Suprapubic skin (tissue), 4 donors: ENCODE measurements around the gene RGMB. TPM values are rescaled to one million over a fixed set of nuclear protein-coding genes. Genes with fewer than 3 reads are reported as not detected.
A peak's percentile ranks its signal among the peaks of the same experiment; 100 is the strongest.
"Not testable (repeated sequence)": the region's sequence is repeated elsewhere in the genome, so short reads cannot be mapped to it uniquely, and the experiment has no call there.

ENCODE experiments used
- DNase-seq, 2 donors: peaks; one replicate each; pipeline ENCODE4 v3.0.0-alpha.2; 2019; ENCODE audit warnings: low spot score in 2 of 2
- H3K27ac ChIP-seq: fragments of 200-600 bp; sonication (generic); one replicate; pipeline ENCODE4 v1.5.1; 2019
- H3K27me3 ChIP-seq: fragments of 200-600 bp; sonication (generic); one replicate; pipeline ENCODE4 v1.5.1; 2019
- H3K36me3 ChIP-seq: fragments of 200-600 bp; sonication (generic); one replicate; pipeline ENCODE4 v1.5.1; 2019
- H3K4me1 ChIP-seq: fragments of 200-600 bp; sonication (generic); one replicate; pipeline ENCODE4 v1.5.1; 2019
- H3K4me3 ChIP-seq: fragments of 200-600 bp; sonication (generic); one replicate; pipeline ENCODE4 v1.5.1; 2019; ENCODE audit warnings: mild to moderate bottlenecking
- H3K9me3 ChIP-seq: fragments of 200-600 bp; sonication (generic); one replicate; pipeline ENCODE4 v1.5.1; 2019
- CTCF ChIP-seq, 2 donors: fragments of 200-600 bp in 1 of 2; fragments of 450-650 bp in 1 of 2; sonication (generic) in 1 of 2; IDR thresholded peaks; one replicate each; pipeline ENCODE4 v1.5.1; 2016 to 2019; ENCODE audit warnings: antibody characterized with exemption in 2 of 2, mild to moderate bottlenecking in 1 of 2, moderate library complexity in 1 of 2
- EP300 ChIP-seq: sonication (generic); formaldehyde crosslinking; IDR thresholded peaks from one replicate; pipeline ENCODE4 v1.6.1; 2017; ENCODE audit warnings: antibody characterized with exemption
- POLR2A ChIP-seq, 2 donors: fragments of 450-650 bp; IDR thresholded peaks; one replicate each; pipeline ENCODE4 v1.6.1; 2017; ENCODE audit warnings: antibody characterized with exemption in 2 of 2, mild to moderate bottlenecking in 2 of 2, moderate library complexity in 2 of 2
- POLR2AphosphoS5 ChIP-seq, 3 donors: sonication (generic); formaldehyde crosslinking; IDR thresholded peaks; one replicate each; pipeline ENCODE4 v1.6.1; 2017; ENCODE audit warnings: antibody characterized with exemption in 3 of 3
- WGBS: methylation state at CpG from one replicate; pipeline ENCODE4 v1.1.5; 2018; 5-methylcytosine and 5-hydroxymethylcytosine counted together
- total RNA-seq, 4 donors: library from RNA; depleted of rRNA; stranded (reverse); fragments of >200 nt; gene quantifications; one replicate each; pipeline ENCODE4 v1.1.0, GENCODE V29; 2016

Gene RGMB
- total RNA-seq, 4 donors from 2014 or later: 47.7 to 73.2 (median 70.8) TPM

- DNase-seq: no peak
- Histone ChIP-seq H3K27ac (no peak overlapping the region), H3K36me3 (no peaks in the 10 kb centered on the region), H3K27me3 (no peaks in the 10 kb centered on the region), H3K4me3 (no peak overlapping the region), H3K9me3 (no peaks in the 10 kb centered on the region), H3K4me1 (no peaks in the 10 kb centered on the region)
- WGBS: 90% methylated on average over 4 of the region's 4 CpGs
- no peak for TF ChIP-seq POLR2AphosphoS5 (IDR thresholded peaks at IDR 0.05)
- no peak for TF ChIP-seq POLR2A (IDR thresholded peaks at IDR 0.05)
- peak in 1 of 2 donors; percentile 18 for TF ChIP-seq CTCF (IDR thresholded peaks at IDR 0.05)
Observed at GRCh38 chr5:98750693-98751092, 22.8 kb upstream of the RGMB start.

- not testable (repeated sequence) for DNase-seq, H3K4me1 ChIP-seq, H3K27ac ChIP-seq, H3K9me3 ChIP-seq, H3K4me3 ChIP-seq, H3K36me3 ChIP-seq, H3K27me3 ChIP-seq
- 94% methylated on average over 7 of the region's 7 CpGs for WGBS
Observed at GRCh38 chr5:98752331-98752730, 21.1 kb upstream of the RGMB start.

GRCh38 chr5:98752801-98753200 is 20.7 kb upstream of the RGMB start:
- 82% methylated on average over 1 of the region's 1 CpG for WGBS
- H3K9me3 ChIP-seq, H3K4me3 ChIP-seq, DNase-seq, H3K27me3 ChIP-seq, H3K4me1 ChIP-seq, H3K27ac ChIP-seq, H3K36me3 ChIP-seq: not testable (repeated sequence)

- Histone ChIP-seq H3K27ac (no peak overlapping the region), H3K36me3 (no peaks in the 10 kb centered on the region), H3K4me1 (no peaks in the 10 kb centered on the region), H3K9me3 (no peaks in the 10 kb centered on the region), H3K4me3 (no peak overlapping the region), H3K27me3 (no peaks in the 10 kb centered on the region)
- no peak for DNase-seq
- TF ChIP-seq EP300 (no peak), CTCF (IDR thresholded peaks at IDR 0.05) (no peak), POLR2A (IDR thresholded peaks at IDR 0.05) (no peak), POLR2AphosphoS5 (IDR thresholded peaks at IDR 0.05) (no peak)
- 84% methylated on average over 4 of the region's 4 CpGs for WGBS
Observed at GRCh38 chr5:98753507-98753906, 20.0 kb upstream of the RGMB start.

GRCh38 chr5:98755406-98755805 is 18.1 kb upstream of the RGMB start:
- no peak for DNase-seq
- TF ChIP-seq POLR2AphosphoS5 (IDR thresholded peaks at IDR 0.05) (no peak), POLR2A (IDR thresholded peaks at IDR 0.05) (no peak), EP300 (no peak), CTCF (IDR thresholded peaks at IDR 0.05) (no peak)
- H3K4me1 ChIP-seq: no peaks in the 10 kb centered on the region
- H3K4me3 ChIP-seq: no peak overlapping the region
- no peaks in the 10 kb centered on the region for H3K36me3 ChIP-seq
- no peaks in the 10 kb centered on the region for H3K9me3 ChIP-seq
- WGBS: 25% methylated on average over 3 of the region's 3 CpGs
- no peaks in the 10 kb centered on the region for H3K27me3 ChIP-seq
- no peak overlapping the region for H3K27ac ChIP-seq

- Histone ChIP-seq H3K4me3 (no peak overlapping the region), H3K4me1 (no peaks in the 10 kb centered on the region), H3K9me3 (no peaks in the 10 kb centered on the region), H3K27ac (no peak overlapping the region), H3K36me3 (no peaks in the 10 kb centered on the region), H3K27me3 (no peaks in the 10 kb centered on the region)
- WGBS: 85% methylated on average over 2 of the region's 2 CpGs
- TF ChIP-seq EP300 (no peak), POLR2AphosphoS5 (IDR thresholded peaks at IDR 0.05) (no peak), POLR2A (IDR thresholded peaks at IDR 0.05) (no peak), CTCF (IDR thresholded peaks at IDR 0.05) (no peak)
- no peak for DNase-seq
Observed at GRCh38 chr5:98757978-98758377, 15.5 kb upstream of the RGMB start.
